Posterior cingulate gyrus (tissue), 11 donors: Measurements from ENCODE around the gene PRMT7.

Source experiments
- DNase-seq, 10 donors: peaks; one replicate each; pipeline versions ENCODE4 v3.0.0 to v3.0.0-alpha.2; 2020 to 2021; ENCODE audit warnings: mixed read lengths in 3 of 10
- intact Hi-C: fragments of 100-400 bp; cut with DNase I; formaldehyde crosslinking; loops from one replicate; pipeline ENCODE4 v1.15.1; 2023

PRMT7 gene

DNA sequence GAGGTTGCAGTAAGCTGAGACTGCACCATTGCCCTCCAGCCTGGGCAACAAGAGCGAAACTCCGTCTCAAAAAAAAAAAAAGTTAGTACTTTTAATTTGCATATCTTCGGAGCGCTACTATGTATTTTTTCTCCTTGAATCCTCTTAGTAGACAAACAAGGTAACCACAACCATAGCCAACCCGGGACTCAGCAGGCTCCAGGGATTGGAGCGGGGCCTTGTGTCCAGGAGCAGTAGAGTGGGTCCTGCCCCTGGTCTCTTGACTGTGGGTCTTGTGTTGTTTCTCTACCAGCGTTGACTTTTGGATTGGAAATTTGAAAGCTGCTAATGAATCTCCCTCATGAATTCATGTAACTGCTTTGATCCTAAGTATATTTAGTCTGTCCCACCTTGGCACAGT lies 32.3 kb downstream of the PRMT7 start:
- intact Hi-C loops, result no loop called here
- peak in 1 of 10 donors; percentile 20 for DNase-seq

DNA sequence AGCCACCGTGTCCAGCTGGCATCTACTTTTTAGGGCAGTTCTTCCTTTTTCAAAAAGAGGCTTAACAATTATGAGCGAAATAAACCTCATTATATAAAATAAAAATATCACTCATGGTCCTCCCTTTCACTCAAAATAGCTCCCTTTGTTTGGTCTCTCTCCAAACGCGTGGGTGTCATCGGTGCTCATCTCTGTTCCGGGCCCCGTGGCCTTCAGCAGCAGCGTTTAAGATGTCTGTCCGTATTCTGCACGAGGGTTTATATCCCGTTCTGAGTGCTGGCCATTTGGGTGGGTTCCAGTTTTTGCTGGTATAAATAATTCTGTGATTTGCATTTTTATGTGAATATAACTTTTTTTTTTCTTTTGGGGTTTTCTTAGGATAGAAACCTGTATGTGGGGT lies 33.4 kb downstream of the PRMT7 start:
- DNase-seq, result peak in 1 of 10 donors; percentile 67
- intact Hi-C loops, result no loop called here

DNA sequence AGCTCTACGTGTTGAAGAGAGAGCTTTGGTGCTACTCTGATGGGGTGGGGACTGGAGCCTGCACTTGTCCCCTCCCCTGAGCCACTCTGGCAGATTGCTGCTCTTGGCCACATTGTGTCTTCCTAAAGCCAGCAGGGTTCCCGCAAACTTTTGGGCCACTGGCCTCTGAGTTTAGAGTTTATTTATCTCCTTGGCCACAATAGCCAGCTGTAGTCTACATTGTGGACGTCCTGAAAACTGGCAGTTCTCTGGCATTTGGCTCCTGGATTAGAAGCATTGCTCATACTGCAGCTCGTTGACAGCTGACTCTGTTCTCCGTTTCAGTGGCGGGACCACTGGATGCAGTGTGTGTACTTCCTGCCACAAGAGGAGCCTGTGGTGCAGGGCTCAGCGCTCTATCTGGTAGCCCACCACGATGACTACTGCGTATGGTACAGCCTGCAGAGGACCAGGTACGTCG lies 34.6 kb downstream of the PRMT7 start:
- DNase-seq, result peak in 1 of 10 donors; percentile 65
- intact Hi-C loops, result no loop called here

DNA sequence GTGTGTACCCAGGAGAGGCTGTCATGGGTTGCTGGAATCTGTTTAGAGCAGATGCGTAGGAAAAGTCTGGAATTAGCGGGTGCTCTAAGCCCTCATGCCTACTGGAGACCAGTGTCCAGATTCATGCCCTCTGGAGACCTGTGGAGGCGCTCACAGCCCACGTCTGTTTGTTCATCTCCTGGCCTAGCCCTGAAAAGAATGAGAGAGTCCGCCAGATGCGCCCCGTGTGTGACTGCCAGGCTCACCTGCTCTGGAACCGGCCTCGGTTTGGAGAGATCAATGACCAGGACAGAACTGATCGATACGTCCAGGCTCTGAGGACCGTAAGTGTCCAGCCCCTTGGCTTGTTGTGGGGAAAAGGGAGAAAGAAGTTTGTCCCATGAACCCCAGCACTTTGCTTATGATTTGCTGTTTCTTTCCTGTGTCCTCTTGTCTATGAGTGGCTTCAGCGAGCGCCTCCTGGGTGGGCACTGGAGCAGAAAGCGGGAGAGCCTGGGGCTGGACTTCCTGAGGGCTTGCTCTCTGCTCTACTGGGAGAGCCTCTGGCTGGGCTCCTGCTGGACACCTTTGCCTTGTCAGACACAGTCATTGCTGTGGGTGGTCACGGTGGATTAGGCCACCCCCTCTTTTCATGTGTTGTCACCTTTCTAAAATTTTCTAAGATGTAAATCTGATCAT lies 35.3 kb downstream of the PRMT7 start:
- DNase-seq, result peak in 1 of 10 donors; percentile 72
- intact Hi-C loops, result no loop called here

DNA sequence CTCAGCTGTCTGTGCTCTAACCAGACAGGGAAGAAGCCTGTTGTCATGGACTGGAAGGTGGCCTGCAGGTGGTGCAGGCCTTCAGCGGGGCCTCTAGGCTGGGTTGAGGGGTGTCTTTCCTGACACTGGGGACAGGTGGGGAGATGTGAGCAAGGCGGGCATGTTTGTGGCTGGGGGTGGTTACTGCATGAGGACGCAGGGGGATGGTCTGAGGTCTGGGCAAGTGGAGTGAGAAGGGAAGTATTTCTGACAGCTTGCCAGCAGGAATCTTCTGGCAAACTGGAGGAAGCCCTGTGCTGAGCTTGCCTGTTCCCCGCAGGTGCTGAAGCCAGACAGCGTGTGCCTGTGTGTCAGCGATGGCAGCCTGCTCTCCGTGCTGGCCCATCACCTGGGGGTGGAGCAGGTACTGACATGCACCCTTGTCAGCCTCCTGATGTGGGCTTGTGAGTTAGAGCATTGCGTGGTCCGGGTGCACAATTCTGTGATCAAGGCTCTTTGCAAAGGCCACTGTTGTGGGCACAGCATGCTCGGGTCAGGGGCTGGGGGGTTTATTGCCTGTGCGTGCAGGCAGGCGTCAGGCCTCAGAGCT lies 36.2 kb downstream of the PRMT7 start:
- intact Hi-C loops, result no loop called here
- peak in 1 of 10 donors; percentile 74 for DNase-seq

DNA sequence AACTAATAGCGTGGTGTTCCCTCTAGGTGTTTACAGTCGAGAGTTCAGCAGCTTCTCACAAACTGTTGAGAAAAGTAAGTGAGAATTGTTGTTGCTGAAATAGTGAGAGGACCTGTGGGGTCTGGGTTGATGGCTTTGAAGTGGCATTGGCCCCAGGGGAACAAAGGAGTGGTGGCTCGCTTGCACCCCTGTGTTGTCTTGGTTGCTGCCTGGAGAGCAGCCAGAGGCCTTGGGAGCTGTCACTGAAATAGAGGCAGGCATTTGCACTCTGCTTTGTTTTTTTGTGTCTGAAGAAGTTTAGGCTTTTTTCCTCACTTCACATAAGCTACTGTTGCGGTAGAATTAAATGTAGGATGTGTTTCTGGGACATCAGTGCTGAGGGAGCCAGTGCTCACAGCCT lies 36.8 kb downstream of the PRMT7 start:
- peak in 1 of 10 donors; percentile 2 for DNase-seq
- intact Hi-C loops, result no loop called here

DNA sequence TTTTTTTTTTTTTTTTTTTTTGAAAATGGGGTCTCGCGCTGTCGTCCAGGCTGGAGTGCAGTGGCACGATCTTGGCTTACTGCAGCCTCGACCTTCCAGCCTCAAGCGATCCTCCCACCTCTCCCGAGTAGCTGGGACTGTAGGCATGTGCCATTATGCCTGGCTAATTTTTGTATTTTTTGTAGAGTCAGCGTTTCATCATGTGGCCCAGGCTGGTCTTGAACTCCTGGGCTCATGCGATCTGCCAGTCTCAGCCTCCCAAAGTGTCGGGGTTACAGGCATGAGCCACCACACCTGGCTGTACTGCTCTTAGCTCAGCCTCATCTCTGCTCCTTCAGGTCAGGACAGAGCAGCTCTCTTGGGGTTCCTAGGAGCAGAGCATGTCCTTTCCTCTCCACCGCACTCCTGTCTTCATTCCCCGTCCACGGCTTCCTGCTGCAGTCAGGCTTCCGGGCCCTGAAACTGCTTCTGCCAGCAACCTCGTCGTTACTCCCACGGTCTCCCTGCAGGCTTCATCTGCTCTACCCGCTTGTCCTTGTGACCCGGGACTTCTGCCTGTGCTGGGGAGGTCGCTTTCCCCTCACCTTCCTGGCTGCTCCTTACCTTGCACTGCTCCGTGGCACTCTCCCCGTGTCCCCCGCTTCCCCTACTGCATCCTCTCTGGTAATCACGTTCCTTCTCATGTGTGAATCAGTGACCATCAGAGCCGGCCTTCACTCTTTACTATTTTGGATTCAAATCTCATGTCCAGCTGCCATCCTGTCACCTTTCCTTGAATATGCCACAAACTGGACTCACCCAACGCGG lies 38.0 kb downstream of the PRMT7 start:
- intact Hi-C loops, result no loop called here
- peak in 2 of 10 donors; percentile 35 to 48 for DNase-seq

DNA sequence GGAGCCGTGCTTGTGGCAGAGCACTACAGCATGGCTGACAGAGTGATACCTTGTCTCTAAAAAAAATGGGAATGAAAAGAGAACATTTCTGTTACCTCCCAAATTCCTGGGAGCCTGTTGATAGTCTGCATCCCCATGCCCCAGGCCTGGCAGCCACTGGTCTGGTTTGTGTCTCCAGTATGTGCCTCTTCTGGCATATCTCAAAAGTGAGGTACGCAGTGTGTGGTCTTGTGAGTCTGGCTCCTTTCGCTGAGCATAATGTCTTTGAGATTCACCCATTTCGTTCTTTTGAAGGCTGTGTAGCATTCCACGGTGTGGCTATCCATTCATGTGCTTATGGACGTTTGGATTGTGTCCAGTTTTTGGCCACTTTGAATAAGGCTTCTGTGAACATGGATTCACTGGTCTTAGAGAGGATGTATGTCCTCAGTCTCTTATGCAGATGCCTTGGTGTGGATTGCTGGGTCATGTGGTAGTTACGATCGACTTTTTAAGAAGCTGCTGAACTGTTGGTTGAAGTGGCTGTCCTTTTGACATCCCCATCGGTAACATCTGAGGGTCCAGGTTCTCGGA lies 39.1 kb downstream of the PRMT7 start:
- intact Hi-C loops, result no loop called here
- peak in 1 of 10 donors; percentile 30 for DNase-seq

DNA sequence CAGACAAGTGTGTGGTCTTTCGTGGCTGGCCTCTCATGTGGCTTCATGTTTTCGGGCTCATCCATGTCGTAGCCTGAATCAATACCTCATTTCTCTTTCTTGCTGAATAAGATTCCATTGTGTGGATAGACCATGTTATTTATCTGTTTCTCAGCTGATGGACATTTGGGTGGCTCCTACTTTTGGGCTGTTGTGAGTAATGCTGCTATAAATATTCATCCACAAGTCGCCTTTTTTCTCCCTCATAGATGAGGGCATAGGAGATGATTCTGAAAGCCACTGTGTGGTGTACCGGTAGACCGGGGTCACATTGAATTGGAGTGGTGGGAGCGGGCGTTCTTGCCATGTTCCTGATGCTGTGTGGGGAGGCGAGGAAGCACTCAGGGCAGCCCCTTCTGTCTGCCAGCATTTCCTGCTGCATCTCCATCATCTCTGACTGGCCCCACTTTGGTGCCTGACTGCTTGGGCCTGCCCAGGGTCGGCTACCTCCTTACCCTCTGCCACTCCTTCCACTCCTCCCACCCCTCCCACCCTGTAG lies 40.1 kb downstream of the PRMT7 start:
- intact Hi-C loops, result no loop called here
- peak in 1 of 10 donors; percentile 63 for DNase-seq

DNA sequence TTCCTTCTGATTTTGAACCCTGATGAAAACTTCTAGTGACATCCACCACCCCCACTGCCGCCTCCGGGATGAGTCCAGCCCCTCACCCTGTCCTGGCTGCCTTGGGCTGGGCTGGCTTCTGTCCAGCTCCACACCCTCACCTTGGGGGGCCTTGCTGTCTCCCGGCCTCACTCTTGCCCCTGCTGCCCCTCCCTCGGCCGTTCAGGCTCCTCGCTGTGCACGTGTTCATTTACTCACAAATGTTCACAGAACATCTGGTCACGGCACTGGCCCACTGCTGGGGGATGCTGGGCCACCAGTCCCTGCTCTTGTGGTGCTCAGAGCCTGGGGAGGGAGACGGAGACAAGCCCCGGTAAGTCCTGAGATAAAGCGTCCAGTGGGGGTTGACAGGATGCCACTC lies 40.6 kb downstream of the PRMT7 start:
- intact Hi-C loops, result no loop called here
- peak in 3 of 10 donors; percentile 52 to 76 (median 59) for DNase-seq

DNA sequence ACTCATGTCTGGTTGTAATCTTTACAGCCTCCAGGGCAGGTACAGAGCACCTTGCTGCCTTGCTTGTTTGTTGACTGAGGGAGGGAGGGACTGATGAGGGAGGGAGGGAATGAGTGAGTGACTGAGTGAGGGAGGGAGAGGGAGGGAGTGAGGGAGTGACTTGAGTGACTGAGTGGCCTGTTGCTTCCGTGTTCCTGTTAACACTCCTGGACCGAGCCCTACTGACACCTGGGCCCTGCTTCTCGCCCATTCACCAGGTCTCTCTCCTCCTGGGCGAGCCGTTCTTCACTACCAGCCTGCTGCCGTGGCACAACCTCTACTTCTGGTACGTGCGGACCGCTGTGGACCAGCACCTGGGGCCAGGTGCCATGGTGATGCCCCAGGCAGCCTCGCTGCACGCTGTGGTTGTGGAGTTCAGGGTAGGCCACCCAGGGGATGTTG lies 41.2 kb downstream of the PRMT7 start:
- intact Hi-C loops, result no loop called here
- peak in 3 of 10 donors; percentile 53 to 61 (median 55) for DNase-seq

DNA sequence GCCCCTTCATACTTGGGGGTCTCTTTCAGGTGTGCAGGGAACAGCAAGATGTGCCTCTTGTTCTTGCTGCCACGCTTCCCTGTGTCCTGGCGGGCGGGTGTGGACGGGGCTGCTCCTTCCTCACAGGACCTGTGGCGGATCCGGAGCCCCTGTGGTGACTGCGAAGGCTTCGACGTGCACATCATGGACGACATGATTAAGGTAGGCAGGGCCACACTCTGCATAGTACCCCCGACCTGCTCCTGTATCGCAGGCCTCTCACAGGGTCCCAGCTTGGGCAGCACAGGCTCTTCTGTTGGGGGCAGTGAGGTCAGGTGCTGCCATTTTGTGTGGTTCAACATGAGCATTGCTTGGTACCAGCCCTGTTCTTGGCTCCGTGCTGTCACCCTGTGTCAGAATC lies 42.5 kb downstream of the PRMT7 start:
- intact Hi-C loops, result no loop called here
- peak in 3 of 10 donors; percentile 31 to 62 (median 50) for DNase-seq

DNA sequence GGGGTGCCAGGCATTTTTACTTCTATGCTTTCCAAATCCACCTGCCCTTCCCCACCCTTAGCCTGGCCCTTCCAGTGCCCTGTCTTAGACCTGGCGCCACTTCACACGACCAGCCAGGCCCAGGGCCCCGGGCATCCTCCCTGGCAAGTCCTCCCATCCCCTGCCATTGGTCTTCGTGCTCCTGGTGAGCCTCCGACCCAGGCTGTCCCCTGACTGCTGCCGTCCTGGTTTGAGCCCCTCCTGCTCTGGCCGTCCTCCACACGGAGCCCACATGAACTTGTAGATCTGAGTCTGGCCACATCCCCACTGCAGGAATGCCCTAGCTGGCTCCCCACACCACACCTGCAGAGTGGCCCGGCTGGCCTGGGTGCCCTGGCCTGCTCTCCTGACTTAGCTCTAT lies 44.0 kb downstream of the PRMT7 start:
- intact Hi-C loops, result no loop called here
- DNase-seq, result peak in 2 of 10 donors; percentile 27 to 72

DNA sequence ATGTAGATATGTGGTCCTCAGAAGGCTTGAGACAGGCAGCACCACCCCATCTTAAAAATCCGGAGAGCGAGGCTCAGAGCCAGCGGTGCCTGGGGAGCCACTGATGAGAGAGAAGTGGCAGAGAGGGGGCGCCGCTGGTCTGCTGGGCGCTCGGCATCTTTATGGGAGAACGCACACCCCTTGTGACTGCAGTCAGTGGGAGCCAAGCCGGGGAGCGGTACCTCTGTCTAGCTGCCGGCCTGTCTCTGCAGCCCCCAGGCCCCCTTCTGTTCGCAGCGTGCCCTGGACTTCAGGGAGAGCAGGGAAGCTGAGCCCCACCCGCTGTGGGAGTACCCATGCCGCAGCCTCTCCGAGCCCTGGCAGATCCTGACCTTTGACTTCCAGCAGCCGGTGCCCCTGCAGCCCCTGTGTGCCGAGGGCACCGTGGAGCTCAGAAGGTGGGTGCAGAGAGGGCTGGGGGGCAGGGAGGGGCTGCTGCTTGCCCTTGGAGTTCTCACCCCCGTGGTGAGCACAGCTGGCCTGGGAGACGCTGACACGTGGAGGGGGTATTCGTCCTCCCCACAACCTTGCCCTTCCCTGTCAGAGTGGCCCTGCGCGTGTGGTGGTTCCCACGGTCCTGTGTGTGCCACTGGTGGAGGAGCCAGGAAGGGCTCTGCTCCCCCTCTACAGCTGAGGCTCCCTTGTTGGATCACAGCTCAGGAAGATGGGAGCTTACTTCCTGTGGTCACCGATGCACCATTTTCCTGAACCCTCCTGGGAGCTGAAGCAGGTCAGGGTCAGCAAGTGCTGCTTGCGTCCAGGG lies 44.8 kb downstream of the PRMT7 start:
- intact Hi-C loops, result no loop called here
- peak in 3 of 10 donors; percentile 75 to 87 (median 82) for DNase-seq

DNA sequence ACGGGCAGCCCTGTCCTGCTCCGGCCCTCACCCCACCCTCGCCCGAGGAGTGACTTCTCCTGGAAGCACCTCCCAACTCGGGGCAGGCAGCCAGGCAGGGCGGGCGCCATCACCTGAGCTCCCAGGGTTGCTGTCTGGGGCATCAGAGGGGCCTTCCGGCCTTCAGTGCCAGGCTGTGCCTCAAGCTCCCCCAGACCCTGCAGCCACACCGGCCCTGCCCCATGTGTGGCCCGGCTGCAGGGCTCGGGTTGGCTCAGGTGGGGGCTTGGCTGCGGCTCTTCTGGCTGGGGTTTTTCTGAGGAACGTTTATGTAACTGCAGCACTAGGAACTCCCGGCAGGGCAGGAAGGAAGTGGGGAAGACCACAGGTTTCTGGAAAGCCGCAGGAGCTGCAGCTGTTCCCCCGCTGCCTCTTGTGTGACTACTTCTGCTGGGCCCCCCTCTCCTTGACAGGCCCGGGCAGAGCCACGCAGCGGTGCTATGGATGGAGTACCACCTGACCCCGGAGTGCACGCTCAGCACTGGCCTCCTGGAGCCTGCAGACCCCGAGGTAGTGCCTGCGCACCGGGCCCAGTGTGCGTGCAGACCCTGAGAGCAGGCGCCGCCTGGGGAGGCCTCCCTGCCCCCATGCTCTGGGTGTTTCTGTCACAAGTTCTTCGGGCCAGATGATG lies 45.6 kb downstream of the PRMT7 start:
- intact Hi-C loops, result no loop called here
- peak in 3 of 10 donors; percentile 76 to 89 (median 88) for DNase-seq

DNA sequence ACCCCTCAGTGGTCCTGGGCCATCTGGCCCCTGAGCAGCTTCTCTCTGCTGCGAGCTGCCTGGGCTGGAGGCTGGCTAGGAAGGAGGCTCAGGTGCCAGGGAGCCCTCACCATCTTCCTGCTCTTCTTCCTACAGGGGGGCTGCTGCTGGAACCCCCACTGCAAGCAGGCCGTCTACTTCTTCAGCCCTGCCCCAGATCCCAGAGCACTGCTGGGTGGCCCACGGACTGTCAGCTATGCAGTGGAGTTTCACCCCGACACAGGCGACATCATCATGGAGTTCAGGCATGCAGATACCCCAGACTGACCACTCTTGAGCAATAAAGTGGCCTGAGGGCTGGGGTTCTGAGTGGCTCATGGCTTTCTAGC lies 46.1 kb downstream of the PRMT7 start:
- intact Hi-C loops, result no loop called here
- DNase-seq, result peak in 3 of 10 donors; percentile 32 to 53 (median 35)

DNA sequence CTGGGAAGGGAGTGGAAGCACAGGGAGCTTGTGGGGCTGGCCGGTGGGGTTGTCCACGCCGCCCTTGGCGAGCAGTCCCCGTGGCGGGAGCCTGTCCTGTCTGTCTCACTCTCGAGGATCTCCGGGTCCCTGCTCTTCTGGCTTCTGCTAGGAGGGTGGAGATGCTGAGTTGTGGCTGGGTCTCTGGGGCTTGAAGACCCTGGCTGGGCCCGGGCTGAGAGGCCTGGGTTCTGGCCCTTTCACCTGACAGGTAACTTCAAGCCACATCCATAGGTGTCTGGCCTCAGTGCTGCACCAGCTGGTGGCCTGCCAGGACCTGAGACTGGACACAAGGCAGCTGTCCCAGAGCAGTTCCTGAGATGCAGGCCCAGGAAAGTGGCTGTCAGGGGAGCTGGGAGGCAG lies 46.7 kb downstream of the PRMT7 start:
- DNase-seq, result peak in 2 of 10 donors; percentile 57 to 83
- intact Hi-C loops, result no loop called here

DNA sequence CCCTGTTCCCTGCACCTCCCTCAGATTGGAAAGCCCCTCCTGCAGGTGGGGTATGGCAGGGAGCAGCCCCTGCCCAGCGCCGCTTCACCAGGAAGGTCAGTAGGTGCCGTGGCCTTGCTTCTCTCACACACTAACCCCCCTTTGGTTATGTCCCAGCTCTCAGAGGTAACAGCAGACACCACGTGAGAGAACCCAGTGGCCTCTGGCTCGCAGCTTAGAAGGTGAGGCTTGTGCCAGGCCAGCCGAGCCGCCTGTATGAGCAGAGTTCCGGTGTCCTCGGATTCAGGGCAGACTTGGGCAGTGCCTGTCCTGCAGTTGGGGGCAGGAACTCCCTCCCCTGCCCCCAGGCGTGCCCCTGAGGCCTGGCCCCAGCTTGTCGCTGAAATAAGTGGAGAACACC lies 47.1 kb downstream of the PRMT7 start:
- intact Hi-C loops, result no loop called here
- peak in 2 of 10 donors; percentile 58 to 59 for DNase-seq

DNA sequence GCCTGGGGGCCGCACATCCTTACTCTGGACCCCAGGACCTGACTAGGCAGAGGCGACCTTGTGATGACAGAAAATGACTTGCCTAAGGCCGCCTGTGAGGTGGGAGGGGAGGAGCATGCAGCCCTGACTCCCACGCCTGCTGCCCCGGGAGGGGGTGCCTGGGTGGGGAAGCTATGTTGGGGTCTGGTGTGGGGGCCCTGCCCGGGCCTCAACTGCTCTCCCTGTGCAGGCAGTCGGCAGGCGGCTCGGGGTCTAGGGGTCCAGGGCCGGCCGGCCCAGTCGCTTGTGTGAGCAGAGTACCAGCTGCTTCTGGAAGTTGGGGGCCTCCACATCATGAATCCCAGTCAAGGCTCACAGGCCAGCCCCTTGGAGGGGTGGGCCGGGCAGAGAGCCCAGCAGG lies 48.1 kb downstream of the PRMT7 start:
- intact Hi-C loops, result no loop called here
- peak in 2 of 10 donors; percentile 67 to 76 for DNase-seq
